Measurements from ENCODE around the gene KLK6.
"Not testable (repeated sequence)": the region's sequence is repeated elsewhere in the genome, so short reads cannot be mapped to it uniquely, and the experiment has no call there.

Gene KLK6

DNA sequence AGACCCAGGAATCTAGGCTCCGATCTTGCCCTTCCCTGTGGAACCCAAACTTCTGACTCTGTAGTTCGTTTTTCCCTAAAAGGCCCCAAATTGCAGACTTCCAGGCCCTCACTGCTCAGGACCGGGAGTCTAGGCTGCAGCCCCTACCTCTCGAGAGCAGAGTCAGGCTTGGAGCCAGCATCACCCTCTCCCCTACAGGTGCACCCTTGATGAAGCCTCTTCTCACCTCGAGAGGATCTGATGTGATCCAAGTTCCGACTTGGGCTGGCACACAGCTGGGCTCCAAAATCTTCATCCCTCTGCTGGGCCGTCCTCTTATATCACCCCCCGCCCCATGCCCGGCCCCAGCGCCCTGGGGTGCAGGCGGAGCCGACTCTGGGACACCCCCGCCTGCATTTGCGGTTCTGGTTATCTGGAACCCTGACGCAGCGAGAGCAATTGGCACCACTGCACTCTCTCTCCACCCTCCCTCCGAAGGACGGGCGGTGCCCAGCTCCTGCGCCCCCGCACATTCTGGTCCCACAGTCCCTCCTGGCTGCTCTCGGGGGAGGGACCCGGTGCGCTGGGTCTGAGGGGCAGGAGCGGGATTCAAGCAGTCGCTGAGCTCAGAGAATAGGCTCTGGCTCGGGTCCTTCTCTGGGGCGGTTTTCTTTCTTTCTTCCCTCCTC, 14.4 kb upstream of the KLK6 start, which contains the start of gene KLK7:
Gene KLK7, minus strand, starts transcription at position 293 of the 668 bp plus-strand sequence. CDS start 1,518 bp downstream, outside the sequence.
- Histone ChIP-seq H3K27ac (ENCODE audit: low read length) (no peak within 1 kb of the TSS), H3K9me3 (ENCODE audit: control insufficient read depth in 1 of 2, low read length in 2 of 2) (peaks cover 0 to 3% of the 10 kb centered on the region in 2 donors), H3K4me3 (ENCODE audit: low read depth in 1 of 2, low read length in 2 of 2) (no peak within 1 kb of the TSS), H3K27me3 (ENCODE audit: low read depth, low read length) (no peaks in the 10 kb centered on the region), H3K36me3 (ENCODE audit: control insufficient read depth in 1 of 2, insufficient read depth in 2 of 2, low read length in 2 of 2) (no peaks in the 10 kb centered on the region), H3K4me1 (ENCODE audit: control insufficient read depth in 1 of 2, insufficient read depth in 2 of 2, low read length in 2 of 2) (no peaks in the 10 kb centered on the region)

DNA sequence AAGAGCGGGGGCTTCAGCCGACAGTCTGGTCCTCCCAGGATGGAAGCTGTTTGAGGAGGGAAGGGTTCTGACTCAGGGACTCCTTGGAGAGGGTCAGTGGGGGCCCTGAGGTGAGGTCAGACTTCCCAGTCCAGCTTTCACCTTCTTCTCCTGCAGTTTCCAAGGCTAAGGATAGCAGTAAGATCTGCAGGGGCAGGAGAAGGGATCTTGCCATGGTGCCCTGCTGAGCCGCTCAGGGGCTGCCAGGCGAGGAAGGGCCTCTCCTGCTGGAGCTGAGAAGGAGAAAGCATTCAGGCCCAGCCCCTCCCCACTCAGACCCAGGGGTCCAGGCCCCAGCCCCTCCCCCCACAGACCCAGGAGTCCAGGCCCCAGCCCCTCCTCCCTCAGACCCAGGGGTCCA, 12.8 kb upstream of the KLK6 start:
- Histone ChIP-seq H3K4me1 (ENCODE audit: control insufficient read depth in 1 of 2, insufficient read depth in 2 of 2, low read length in 2 of 2) (no peaks in the 10 kb centered on the region), H3K4me3 (ENCODE audit: low read depth in 1 of 2, low read length in 2 of 2) (no peak overlapping the region), H3K27ac (ENCODE audit: low read length) (no peak overlapping the region), H3K27me3 (ENCODE audit: low read depth, low read length) (no peaks in the 10 kb centered on the region), H3K36me3 (ENCODE audit: control insufficient read depth in 1 of 2, insufficient read depth in 2 of 2, low read length in 2 of 2) (no peaks in the 10 kb centered on the region), H3K9me3 (ENCODE audit: control insufficient read depth in 1 of 2, low read length in 2 of 2) (peaks cover 0 to 3% of the 10 kb centered on the region in 2 donors)

DNA sequence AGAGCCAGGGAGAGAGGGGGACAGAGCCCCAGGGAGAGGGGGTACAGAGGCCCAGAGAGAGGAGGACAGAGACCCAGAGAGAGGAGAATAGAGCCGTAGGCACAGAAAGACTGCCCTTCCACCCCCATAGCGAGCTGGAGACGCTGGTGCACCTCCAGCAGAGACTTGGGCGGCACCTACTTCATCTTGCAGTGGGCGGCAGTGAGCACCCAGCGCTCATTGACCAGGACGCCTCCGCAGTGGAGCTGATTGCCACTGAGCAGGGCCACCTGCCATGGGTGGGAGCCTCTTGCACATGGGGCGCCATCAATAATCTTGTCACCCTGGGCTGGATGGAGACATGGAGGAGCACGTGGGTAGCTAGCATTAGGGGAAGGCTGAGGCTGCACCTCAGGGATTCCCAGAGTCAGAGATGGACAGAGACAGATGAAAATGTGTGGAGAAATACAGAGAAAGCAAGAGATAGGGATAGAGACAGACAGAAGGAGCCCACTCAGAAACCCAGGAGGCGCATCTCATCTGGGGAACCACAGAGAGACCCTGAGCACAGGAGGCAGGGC, 12.3 kb upstream of the KLK6 start:
- peaks cover 0 to 3% of the 10 kb centered on the region in 2 donors for H3K9me3 ChIP-seq (ENCODE audit: control insufficient read depth in 1 of 2, low read length in 2 of 2)
- H3K27me3 ChIP-seq (ENCODE audit: low read depth, low read length) = no peaks in the 10 kb centered on the region
- no peaks in the 10 kb centered on the region for H3K36me3 ChIP-seq (ENCODE audit: control insufficient read depth in 1 of 2, insufficient read depth in 2 of 2, low read length in 2 of 2)
- H3K4me3 ChIP-seq (ENCODE audit: low read depth in 1 of 2, low read length in 2 of 2) = no peak overlapping the region
- H3K27ac ChIP-seq (ENCODE audit: low read length) = no peak overlapping the region
- H3K4me1 ChIP-seq (ENCODE audit: control insufficient read depth in 1 of 2, insufficient read depth in 2 of 2, low read length in 2 of 2) = no peaks in the 10 kb centered on the region

DNA sequence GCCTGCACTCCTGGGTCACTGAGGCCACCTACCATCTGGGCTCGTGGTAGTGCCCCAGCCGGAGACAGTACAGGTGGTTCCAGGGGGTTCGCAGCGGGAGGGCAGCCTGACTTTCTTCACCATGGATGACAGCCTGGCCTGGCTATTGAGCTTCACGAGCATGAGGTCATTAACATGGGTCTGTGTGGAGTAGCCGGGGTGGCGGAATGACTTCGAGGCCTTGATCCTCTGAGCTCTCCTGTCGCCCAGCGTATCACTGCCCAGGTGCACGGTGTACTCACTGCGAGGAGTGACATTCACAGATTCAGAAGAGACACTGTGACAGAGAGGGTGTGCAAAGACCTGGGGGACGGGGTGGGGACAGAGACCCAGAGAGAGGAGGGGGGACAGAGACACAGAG, 10.8 kb upstream of the KLK6 start:
- Histone ChIP-seq H3K4me1 (ENCODE audit: control insufficient read depth in 1 of 2, insufficient read depth in 2 of 2, low read length in 2 of 2) (no peaks in the 10 kb centered on the region), H3K36me3 (ENCODE audit: control insufficient read depth in 1 of 2, insufficient read depth in 2 of 2, low read length in 2 of 2) (no peaks in the 10 kb centered on the region), H3K4me3 (ENCODE audit: low read depth in 1 of 2, low read length in 2 of 2) (no peak overlapping the region), H3K27me3 (ENCODE audit: low read depth, low read length) (no peaks in the 10 kb centered on the region), H3K9me3 (ENCODE audit: control insufficient read depth in 1 of 2, low read length in 2 of 2) (peaks cover 0 to 3% of the 10 kb centered on the region in 2 donors), H3K27ac (ENCODE audit: low read length) (no peak overlapping the region)

DNA sequence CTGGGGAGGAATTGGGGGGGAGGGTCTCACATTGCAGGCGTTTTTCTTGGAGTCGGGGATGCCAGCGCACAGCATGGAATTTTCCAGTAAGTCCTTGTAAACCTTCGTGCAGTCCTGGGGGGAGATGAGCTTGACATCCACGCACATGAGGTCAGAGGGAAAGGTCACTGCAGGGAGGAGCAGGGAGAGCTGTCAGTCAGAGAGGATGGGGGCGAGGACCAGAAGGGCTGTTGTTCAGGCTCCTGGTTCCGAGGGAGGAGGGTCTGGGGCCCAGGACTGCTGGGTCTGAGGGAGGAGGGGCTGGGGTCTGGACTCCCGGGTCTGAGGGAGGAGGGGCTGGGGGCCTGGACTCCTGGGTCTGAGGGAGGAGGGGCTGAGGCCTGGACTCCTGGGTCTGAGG, 10.4 kb upstream of the KLK6 start:
- Histone ChIP-seq H3K27ac (ENCODE audit: low read length) (no peak overlapping the region), H3K27me3 (ENCODE audit: low read depth, low read length) (no peaks in the 10 kb centered on the region), H3K9me3 (ENCODE audit: control insufficient read depth in 1 of 2, low read length in 2 of 2) (no peaks in the 10 kb centered on the region), H3K4me1 (ENCODE audit: control insufficient read depth in 1 of 2, insufficient read depth in 2 of 2, low read length in 2 of 2) (no peaks in the 10 kb centered on the region), H3K4me3 (ENCODE audit: low read depth in 1 of 2, low read length in 2 of 2) (no peak overlapping the region), H3K36me3 (ENCODE audit: control insufficient read depth in 1 of 2, insufficient read depth in 2 of 2, low read length in 2 of 2) (no peaks in the 10 kb centered on the region)

DNA sequence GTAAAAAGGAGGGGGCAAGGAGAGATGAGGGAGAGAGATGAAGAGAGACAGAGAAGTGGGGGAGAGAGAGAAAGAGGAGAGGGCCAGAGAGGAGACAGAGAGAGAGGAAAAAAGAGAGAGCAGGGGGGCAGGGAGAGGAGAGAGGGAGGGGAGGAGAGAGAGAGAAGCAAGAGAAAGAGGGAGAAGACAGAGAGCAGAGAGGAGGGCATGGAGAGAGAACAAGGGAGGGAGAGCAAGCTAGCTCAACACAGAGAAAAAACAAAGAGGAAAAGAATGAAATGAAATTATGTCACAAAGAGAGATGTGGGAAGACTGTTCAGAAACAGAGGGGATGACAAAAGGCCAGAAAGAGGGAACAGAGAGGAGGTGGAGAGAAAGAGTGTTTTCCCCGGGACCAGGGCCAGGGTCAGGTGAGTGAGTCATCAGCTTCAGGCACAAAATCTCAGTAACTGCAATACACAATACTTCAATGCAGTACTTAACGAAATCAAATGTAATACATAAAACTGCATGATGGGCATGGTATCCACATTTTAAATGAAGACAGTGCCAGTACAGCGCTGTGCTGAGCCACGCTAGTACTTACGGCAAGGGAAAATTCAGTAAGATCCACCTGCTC, 9.5 kb upstream of the KLK6 start:
- Histone ChIP-seq H3K27me3 (ENCODE audit: low read depth, low read length) (no peaks in the 10 kb centered on the region), H3K27ac (ENCODE audit: low read length) (no peak overlapping the region), H3K36me3 (ENCODE audit: control insufficient read depth in 1 of 2, insufficient read depth in 2 of 2, low read length in 2 of 2) (no peaks in the 10 kb centered on the region), H3K9me3 (ENCODE audit: control insufficient read depth in 1 of 2, low read length in 2 of 2) (no peaks in the 10 kb centered on the region), H3K4me3 (ENCODE audit: low read depth in 1 of 2, low read length in 2 of 2) (no peak overlapping the region), H3K4me1 (ENCODE audit: control insufficient read depth in 1 of 2, insufficient read depth in 2 of 2, low read length in 2 of 2) (no peaks in the 10 kb centered on the region)

DNA sequence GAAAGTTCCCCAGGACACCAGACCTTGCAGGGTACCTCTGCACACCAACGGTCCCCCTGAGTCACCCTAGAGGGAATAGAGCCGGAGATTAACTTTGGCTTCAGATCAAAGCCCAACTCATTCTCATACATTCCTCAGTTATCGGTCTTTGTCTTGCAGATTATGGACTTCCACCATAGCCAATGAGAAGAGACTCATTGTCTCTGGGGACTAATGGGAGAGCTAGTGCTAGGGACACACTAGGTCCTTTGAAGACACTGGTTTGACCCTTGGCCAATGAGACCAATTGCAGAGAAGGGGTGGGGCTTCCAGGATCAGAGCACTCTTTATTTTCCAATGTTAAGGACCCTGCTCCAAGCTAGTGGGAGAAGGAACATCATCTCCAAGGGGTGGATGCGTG, 8.2 kb upstream of the KLK6 start:
- no peak overlapping the region for H3K27ac ChIP-seq (ENCODE audit: low read length)
- no peaks in the 10 kb centered on the region for H3K9me3 ChIP-seq (ENCODE audit: control insufficient read depth in 1 of 2, low read length in 2 of 2)
- no peaks in the 10 kb centered on the region for H3K36me3 ChIP-seq (ENCODE audit: control insufficient read depth in 1 of 2, insufficient read depth in 2 of 2, low read length in 2 of 2)
- H3K4me3 ChIP-seq (ENCODE audit: low read depth in 1 of 2, low read length in 2 of 2) = no peak overlapping the region
- H3K27me3 ChIP-seq (ENCODE audit: low read depth, low read length) = no peaks in the 10 kb centered on the region
- no peaks in the 10 kb centered on the region for H3K4me1 ChIP-seq (ENCODE audit: control insufficient read depth in 1 of 2, insufficient read depth in 2 of 2, low read length in 2 of 2)

DNA sequence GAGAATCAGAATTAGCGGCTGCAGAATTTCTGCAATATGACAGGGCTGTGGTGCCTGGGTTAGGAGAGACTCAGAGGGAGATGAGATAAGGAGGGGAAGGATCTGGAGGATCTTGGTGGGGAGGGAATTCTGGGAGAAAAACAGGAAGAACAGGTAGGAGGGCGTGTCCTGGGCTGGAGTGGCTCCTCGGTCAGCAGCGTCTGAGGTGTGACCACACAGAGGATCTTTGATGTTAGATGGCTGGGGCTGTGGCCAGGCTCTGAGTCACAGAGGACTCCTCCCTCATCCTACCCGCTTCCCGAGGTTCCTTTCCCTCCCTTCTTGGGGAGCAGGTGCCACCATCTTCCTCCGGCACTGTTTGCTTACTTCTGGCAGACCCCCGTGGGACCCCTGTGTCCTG, 6.4 kb upstream of the KLK6 start:
- Histone ChIP-seq H3K27me3 (ENCODE audit: low read depth, low read length) (no peaks in the 10 kb centered on the region), H3K27ac (ENCODE audit: low read length) (no peak overlapping the region), H3K4me3 (ENCODE audit: low read depth in 1 of 2, low read length in 2 of 2) (no peak overlapping the region), H3K36me3 (ENCODE audit: control insufficient read depth in 1 of 2, insufficient read depth in 2 of 2, low read length in 2 of 2) (no peaks in the 10 kb centered on the region), H3K4me1 (ENCODE audit: control insufficient read depth in 1 of 2, insufficient read depth in 2 of 2, low read length in 2 of 2) (no peaks in the 10 kb centered on the region), H3K9me3 (ENCODE audit: control insufficient read depth in 1 of 2, low read length in 2 of 2) (no peaks in the 10 kb centered on the region)

DNA sequence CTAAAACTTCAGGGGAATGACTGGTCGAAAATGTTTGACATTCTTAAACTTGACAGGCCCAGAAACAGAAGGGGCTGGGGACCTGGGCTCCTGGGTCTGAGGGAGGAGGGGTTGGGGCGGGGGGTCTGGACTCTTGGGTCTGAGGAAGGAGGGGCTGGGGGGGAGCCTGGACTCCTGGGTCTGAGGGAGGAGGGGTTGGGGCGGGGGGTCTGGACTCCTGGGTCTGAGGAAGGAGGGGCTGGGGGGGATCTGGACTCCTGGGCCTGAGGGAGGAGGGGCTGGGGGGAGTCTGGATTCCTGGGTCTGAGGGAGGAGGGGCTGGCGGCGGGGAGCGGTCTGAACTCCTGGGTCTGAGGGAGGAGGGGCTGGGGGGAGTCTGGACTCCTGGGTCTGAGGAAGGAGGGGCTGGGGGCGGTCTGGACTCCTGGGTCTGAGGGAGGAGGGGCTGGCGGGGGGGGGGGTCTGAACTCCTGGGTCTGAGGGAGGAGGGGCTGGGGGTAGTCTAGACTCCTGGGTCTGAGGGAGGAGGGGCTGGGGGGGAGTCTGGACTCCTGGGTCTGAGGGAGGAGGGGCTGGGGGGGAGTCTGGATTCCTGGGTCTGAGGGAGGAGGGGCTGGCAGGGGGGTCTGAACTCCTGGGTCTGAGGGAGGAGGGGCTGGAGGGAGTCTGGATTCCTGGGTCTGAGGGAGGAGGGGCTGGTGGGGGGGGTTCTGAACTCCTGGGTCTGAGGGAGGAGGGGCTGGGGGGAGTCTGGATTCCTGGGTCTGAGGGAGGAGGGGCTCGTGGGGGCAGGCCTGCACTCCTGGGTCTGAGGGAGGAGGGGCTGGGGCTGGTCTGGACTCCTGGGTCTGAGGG, 5.5 kb upstream of the KLK6 start:
- H3K4me1 ChIP-seq (ENCODE audit: control insufficient read depth in 1 of 2, insufficient read depth in 2 of 2, low read length in 2 of 2) = no peaks in the 10 kb centered on the region
- no peak overlapping the region for H3K4me3 ChIP-seq (ENCODE audit: low read depth in 1 of 2, low read length in 2 of 2)
- no peak overlapping the region for H3K27ac ChIP-seq (ENCODE audit: low read length)
- no peaks in the 10 kb centered on the region for H3K9me3 ChIP-seq (ENCODE audit: control insufficient read depth in 1 of 2, low read length in 2 of 2)
- no peaks in the 10 kb centered on the region for H3K36me3 ChIP-seq (ENCODE audit: control insufficient read depth in 1 of 2, insufficient read depth in 2 of 2, low read length in 2 of 2)
- no peaks in the 10 kb centered on the region for H3K27me3 ChIP-seq (ENCODE audit: low read depth, low read length)

DNA sequence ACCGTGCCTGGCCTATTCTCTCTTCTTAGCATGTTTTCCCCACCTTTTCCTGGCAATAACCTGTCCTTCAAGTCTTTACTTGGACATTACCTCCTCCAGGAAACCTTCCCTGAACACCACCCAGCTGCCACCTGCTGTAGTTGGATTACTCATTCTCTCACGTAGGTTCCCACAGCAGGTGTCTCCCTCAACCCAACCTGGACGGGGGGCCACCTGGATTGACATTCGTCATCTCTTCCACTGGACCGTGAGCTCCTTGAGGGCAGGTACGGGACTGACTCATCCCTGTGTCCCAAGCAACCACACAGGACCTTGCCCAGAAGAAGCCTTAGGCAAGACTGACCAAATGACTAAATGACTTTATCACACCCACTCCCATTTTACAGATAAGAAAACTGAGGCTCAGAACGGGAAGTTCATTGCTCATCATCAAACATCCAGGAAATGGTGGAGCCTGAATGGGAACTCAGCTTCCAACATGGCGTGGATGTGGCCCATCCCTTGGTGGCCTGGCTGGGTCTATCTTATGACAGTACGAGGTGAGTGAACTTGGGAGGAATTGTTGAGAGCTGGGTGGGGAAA, 3.5 kb upstream of the KLK6 start:
- no peaks in the 10 kb centered on the region for H3K4me1 ChIP-seq (ENCODE audit: control insufficient read depth in 1 of 2, insufficient read depth in 2 of 2, low read length in 2 of 2)
- H3K27ac ChIP-seq (ENCODE audit: low read length) = no peak overlapping the region
- no peak overlapping the region for H3K4me3 ChIP-seq (ENCODE audit: low read depth in 1 of 2, low read length in 2 of 2)
- H3K36me3 ChIP-seq (ENCODE audit: control insufficient read depth in 1 of 2, insufficient read depth in 2 of 2, low read length in 2 of 2) = no peaks in the 10 kb centered on the region
- no peaks in the 10 kb centered on the region for H3K27me3 ChIP-seq (ENCODE audit: low read depth, low read length)
- H3K9me3 ChIP-seq (ENCODE audit: control insufficient read depth in 1 of 2, low read length in 2 of 2) = no peaks in the 10 kb centered on the region

DNA sequence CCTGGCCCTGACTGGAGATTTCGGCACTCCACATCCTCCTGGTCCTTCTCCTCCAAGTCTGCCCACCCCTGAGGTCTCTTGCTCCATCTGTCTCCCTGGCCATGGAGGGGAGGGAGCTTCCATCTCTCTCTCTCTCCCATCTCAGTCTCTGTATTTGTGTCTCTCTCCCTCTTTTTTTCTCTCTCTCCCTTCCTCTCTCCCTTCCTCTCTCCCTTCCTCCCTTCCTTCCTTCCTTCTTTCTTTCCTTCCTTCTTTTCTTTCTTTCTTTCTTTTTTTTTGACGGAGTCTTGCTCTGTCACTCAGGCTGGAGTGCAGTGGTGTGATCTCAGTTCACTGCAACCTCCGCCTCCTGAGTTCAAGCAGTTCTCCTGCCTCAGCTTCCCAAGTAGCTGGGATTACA, 419 bp upstream of the KLK6 start:
- not testable (repeated sequence) for H3K27me3 ChIP-seq (ENCODE audit: low read depth, low read length); H3K27ac ChIP-seq (ENCODE audit: low read length); H3K9me3 ChIP-seq (ENCODE audit: control insufficient read depth in 1 of 2, low read length in 2 of 2); H3K4me1 ChIP-seq (ENCODE audit: control insufficient read depth in 1 of 2, insufficient read depth in 2 of 2, low read length in 2 of 2); H3K4me3 ChIP-seq (ENCODE audit: low read depth in 1 of 2, low read length in 2 of 2); H3K36me3 ChIP-seq (ENCODE audit: control insufficient read depth in 1 of 2, insufficient read depth in 2 of 2, low read length in 2 of 2)

Data from muscle layer of duodenum (tissue), 2 donors.